PFSK-1 (cell line): ENCODE measurements around the gene C1S.

Source experiments
- FOXP2 ChIP-seq: optimal IDR thresholded peaks from 2 replicates; pipeline ENCODE3; 2011; ENCODE audit warnings: borderline replicate concordance, control low read depth, inconsistent platforms; ENCODE audit not compliant: insufficient read depth; ENCODE audit errors: extremely low read length, extremely low read depth
- POLR2AphosphoS5 ChIP-seq: IDR thresholded peaks from 2 replicates; pipeline ENCODE4 v1.6.1; 2012; ENCODE audit warnings: low read depth, mild to moderate bottlenecking, control low read depth, low read length, moderate library complexity
- REST ChIP-seq, 2 experiments: IDR thresholded peaks; 2 replicates each; pipeline versions ENCODE4 v1.6.1 to v1.8.0; 2011 to 2012; ENCODE audit warnings: low read depth in 2 of 2, low read length in 2 of 2, control low read depth in 1 of 2, inconsistent platforms in 1 of 2, mild to moderate bottlenecking in 1 of 2, moderate library complexity in 1 of 2; ENCODE audit not compliant: insufficient read depth in 1 of 2
- SIN3A ChIP-seq: IDR thresholded peaks from 2 replicates; pipeline ENCODE4 v1.6.1; 2012; ENCODE audit warnings: mild to moderate bottlenecking, low read length, moderate library complexity, borderline replicate concordance; ENCODE audit not compliant: insufficient read depth
- TAF1 ChIP-seq: IDR thresholded peaks from 2 replicates; pipeline ENCODE4 v1.6.1; 2012; ENCODE audit warnings: low read length, control low read depth, borderline replicate concordance; ENCODE audit not compliant: insufficient read depth

C1S gene

GRCh38 chr12:7045913-7046312 lies 14.6 kb upstream of the C1S start:
- TF ChIP-seq FOXP2, result no peak
- no peak for TF ChIP-seq REST (IDR thresholded peaks at IDR 0.05; ENCODE audit: insufficient read depth in 1 of 2, low read depth in 2 of 2, low read length in 2 of 2)
- no peak for TF ChIP-seq POLR2AphosphoS5
- no peak for TF ChIP-seq SIN3A

- TF ChIP-seq TAF1 (no peak), SIN3A (no peak), POLR2AphosphoS5 (no peak), REST (IDR thresholded peaks at IDR 0.05; ENCODE audit: insufficient read depth in 1 of 2, low read depth in 2 of 2, low read length in 2 of 2) (no peak), FOXP2 (no peak)
Measured at GRCh38 chr12:7046383-7047105, 14.0 kb upstream of the C1S start.

DNA sequence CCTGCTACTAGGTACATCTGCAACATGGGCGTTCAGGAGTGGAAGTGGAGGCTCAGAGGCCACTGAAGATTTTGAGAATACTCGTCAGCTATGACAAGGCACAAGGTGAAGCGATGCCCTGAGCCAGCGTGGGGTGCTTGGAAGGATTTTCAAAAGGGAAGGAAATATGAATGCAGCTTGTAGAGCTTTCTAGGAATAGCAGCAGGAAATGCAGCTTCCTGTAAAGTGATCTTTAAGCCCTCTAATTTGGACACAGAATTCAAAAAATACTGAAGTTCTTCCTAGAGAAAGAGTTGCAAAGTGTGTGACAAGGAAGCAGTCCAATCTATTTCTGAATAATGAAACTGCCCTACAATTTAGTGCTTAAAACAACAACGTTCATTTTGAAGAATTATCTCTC lies 13.2 kb upstream of the C1S start:
- TF ChIP-seq TAF1 (no peak), SIN3A (no peak), POLR2AphosphoS5 (no peak)

GRCh38 chr12:7054925-7055324 lies 5.6 kb upstream of the C1S start:
- TF ChIP-seq TAF1 (no peak), POLR2AphosphoS5 (no peak), REST (IDR thresholded peaks at IDR 0.05; ENCODE audit: insufficient read depth in 1 of 2, low read depth in 2 of 2, low read length in 2 of 2) (no peak), SIN3A (no peak), FOXP2 (no peak)

GRCh38 chr12:7058163-7058845 lies 2.2 kb upstream of the C1S start:
- TF ChIP-seq SIN3A, result no peak
- no peak for TF ChIP-seq FOXP2
- TF ChIP-seq REST (IDR thresholded peaks at IDR 0.05; ENCODE audit: insufficient read depth in 1 of 2, low read depth in 2 of 2, low read length in 2 of 2), result no peak
- TF ChIP-seq POLR2AphosphoS5, result no peak
- TF ChIP-seq TAF1, result no peak
